ENCODE results near the gene RHOBTB3.

The RHOBTB3 gene

GRCh38 chr5:95733107-95733665 is 2.0 kb downstream of the RHOBTB3 start:
- DNase-seq: no peak

- DNase-seq: no peak
Observed at GRCh38 chr5:95734187-95734586, 3.1 kb downstream of the RHOBTB3 start.

GRCh38 chr5:95734906-95735305 is 3.8 kb downstream of the RHOBTB3 start:
- no peak for DNase-seq

- DNase-seq: no peak
Observed at GRCh38 chr5:95735406-95735805, 4.3 kb downstream of the RHOBTB3 start.

- DNase-seq: no peak
Observed at GRCh38 chr5:95738072-95738471, 6.9 kb downstream of the RHOBTB3 start.

GRCh38 chr5:95738834-95739233 is 7.7 kb downstream of the RHOBTB3 start:
- DNase-seq: no peak

GRCh38 chr5:95739857-95740256 is 8.7 kb downstream of the RHOBTB3 start:
- no peak for DNase-seq

- DNase-seq: no peak
Observed at GRCh38 chr5:95741458-95741857, 10.3 kb downstream of the RHOBTB3 start.

GRCh38 chr5:95743232-95743631 is 12.1 kb downstream of the RHOBTB3 start:
- no peak for DNase-seq

GRCh38 chr5:95743877-95744276 is 12.7 kb downstream of the RHOBTB3 start:
- no peak for DNase-seq

- DNase-seq: no peak
Observed at GRCh38 chr5:95746194-95746593, 15.1 kb downstream of the RHOBTB3 start.

- DNase-seq: no peak
Observed at GRCh38 chr5:95746722-95747679, 15.9 kb downstream of the RHOBTB3 start.

- DNase-seq: no peak
Observed at GRCh38 chr5:95748133-95748532, 17.0 kb downstream of the RHOBTB3 start.

- DNase-seq: no peak
Observed at GRCh38 chr5:95754545-95754944, 23.4 kb downstream of the RHOBTB3 start.

GRCh38 chr5:95759005-95759404 is 27.9 kb downstream of the RHOBTB3 start:
- DNase-seq: peak; percentile 91

- peak; percentile 94 for DNase-seq
Observed at GRCh38 chr5:95759634-95760033, 28.5 kb downstream of the RHOBTB3 start.

- DNase-seq: peak; percentile 52
Observed at GRCh38 chr5:95760273-95761191, 29.4 kb downstream of the RHOBTB3 start.

- DNase-seq: peak; percentile 58
Observed at GRCh38 chr5:95761771-95762651, 30.9 kb downstream of the RHOBTB3 start.

GRCh38 chr5:95762652-95763041 is 31.5 kb downstream of the RHOBTB3 start:
- no peak for DNase-seq

GRCh38 chr5:95763941-95764340 is 32.8 kb downstream of the RHOBTB3 start:
- no peak for DNase-seq

GRCh38 chr5:95768731-95769130 is 37.6 kb downstream of the RHOBTB3 start:
- no peak for DNase-seq

Measured in DMS53 (cell line).